H1 (cell line): ENCODE data around the gene ATOH1. TPM values are rescaled to one million over a fixed set of nuclear protein-coding genes. Genes with fewer than 3 reads are reported as not detected.

Experiments used
- CTCF ChIA-PET: fragments of 300-600 bp; sonication (Branson Sonifier 250); formaldehyde crosslinking; loops from one replicate; lab custom pipeline; 2021; ENCODE audit not compliant: partially characterized antibody; lab: Charles Lee
- POLR2A ChIA-PET: fragments of 300-600 bp; sonication (Branson Sonifier 250); formaldehyde crosslinking; loops from one replicate; lab custom pipeline; 2021; ENCODE audit warnings: inconsistent platforms; ENCODE audit not compliant: partially characterized antibody; lab: Charles Lee
- DNase-seq, 2 experiments: peaks; one replicate each; pipeline versions ENCODE4 v3.0.0 to v3.0.0-alpha.2; 2010 to 2022; ENCODE audit warnings: low spot score in 2 of 2, low read depth in 1 of 2, mixed read lengths in 1 of 2
- FAIRE-seq: peaks from 2 replicates; lab custom pipeline; 2011; peaks lifted over from hg19 to GRCh38; lab: Jason Lieb, UNC
- H2AFZ ChIP-seq: 2 replicates; pipeline ENCODE4 v1.8.1; 2012; ENCODE audit warnings: low read length, inconsistent platforms
- H2AK5ac ChIP-seq: 2 replicates; pipeline ENCODE4 v1.6.1; 2013; ENCODE audit warnings: low read depth, low read length
- H2BK120ac ChIP-seq: replicated peaks from 2 replicates; pipeline ENCODE3; 2013; ENCODE audit warnings: low read depth, low read length, inconsistent platforms
- H2BK12ac ChIP-seq: 2 replicates; pipeline ENCODE4 v1.6.1; 2013; ENCODE audit warnings: low read depth, low read length
- H2BK15ac ChIP-seq: 2 replicates; pipeline ENCODE4 v1.6.1; 2013; ENCODE audit warnings: low read length
- H2BK20ac ChIP-seq: 2 replicates; pipeline ENCODE4 v1.6.1; 2013; ENCODE audit warnings: low read length
- H2BK5ac ChIP-seq: 2 replicates; pipeline ENCODE4 v1.6.1; 2013; ENCODE audit warnings: low read depth, low read length
- H3K14ac ChIP-seq: 2 replicates; pipeline ENCODE4 v1.6.1; 2013; ENCODE audit warnings: inconsistent platforms; ENCODE audit not compliant: insufficient read length
- H3K18ac ChIP-seq: 2 replicates; pipeline ENCODE4 v1.6.1; 2013; ENCODE audit warnings: low read length; ENCODE audit errors: extremely low read depth
- H3K23ac ChIP-seq: 2 replicates; pipeline ENCODE4 v1.6.1; 2013; ENCODE audit warnings: inconsistent platforms; ENCODE audit not compliant: insufficient read length
- H3K23me2 ChIP-seq: 2 replicates; pipeline ENCODE4 v1.6.1; 2013; ENCODE audit warnings: low read depth, low read length
- H3K27ac ChIP-seq: 2 replicates; pipeline ENCODE4 v1.6.1; 2011; ENCODE audit warnings: low read depth, low read length, inconsistent platforms
- H3K27me3 ChIP-seq, 4 experiments: replicated peaks in 1 of 4; 1 replicate in 1 of 4; 2 replicates in 3 of 4; pipeline versions ENCODE4 v1.6.1 to v1.8.1; 2011 to 2013; ENCODE audit warnings: low read length in 3 of 4, mild to moderate bottlenecking in 3 of 4, inconsistent platforms in 2 of 4, mixed read lengths in 2 of 4, moderate library complexity in 1 of 4; ENCODE audit not compliant: control insufficient read depth in 3 of 4, insufficient read depth in 3 of 4; ENCODE audit errors: extremely low read depth in 1 of 4
- H3K36me3 ChIP-seq, 4 experiments: 2 replicates each; pipeline versions ENCODE4 v1.6.1 to v1.8.1; 2011 to 2013; ENCODE audit warnings: mild to moderate bottlenecking in 4 of 4, low read length in 3 of 4, moderate library complexity in 2 of 4, control low read depth in 1 of 4, inconsistent platforms in 1 of 4; ENCODE audit not compliant: insufficient read depth in 4 of 4, control insufficient read depth in 2 of 4
- H3K4ac ChIP-seq: replicated peaks from 2 replicates; pipeline ENCODE3; 2013; ENCODE audit warnings: low read length, low read depth, mixed read lengths, inconsistent platforms; ENCODE audit not compliant: insufficient read length
- H3K4me1 ChIP-seq, 4 experiments: replicated peaks in 1 of 4; 1 replicate in 1 of 4; 2 replicates in 3 of 4; pipeline versions ENCODE4 v1.6.1 to v1.8.1; 2011 to 2013; ENCODE audit warnings: low read length in 3 of 4, inconsistent platforms in 2 of 4, mixed read lengths in 1 of 4; ENCODE audit not compliant: insufficient read depth in 4 of 4, control insufficient read depth in 3 of 4
- H3K4me2 ChIP-seq, 2 experiments: 2 replicates each; pipeline versions ENCODE4 v1.6.1 to v1.8.1; 2011 to 2013; ENCODE audit warnings: low read depth in 2 of 2, low read length in 2 of 2, control low read depth in 1 of 2, inconsistent platforms in 1 of 2, mild to moderate bottlenecking in 1 of 2; ENCODE audit not compliant: insufficient read depth in 1 of 2
- H3K4me3 ChIP-seq, 4 experiments: fragments of 200-600, 300-600 bp in 1 of 4; sonication (generic), shearing (Covaris generic), sonication (Bioruptor Twin) in 1 of 4; 2 replicates each; pipeline versions ENCODE4 v1.5.1 to v1.8.1; 2011 to 2016; ENCODE audit warnings: low read length in 4 of 4, low read depth in 3 of 4, control low read depth in 2 of 4, inconsistent platforms in 2 of 4, mild to moderate bottlenecking in 2 of 4, mixed read lengths in 1 of 4, moderate library complexity in 1 of 4; ENCODE audit not compliant: insufficient read depth in 2 of 4; ENCODE audit errors: extremely low read depth in 1 of 4
- H3K56ac ChIP-seq: replicated peaks from 2 replicates; pipeline ENCODE3; 2013; ENCODE audit warnings: low read depth, mild to moderate bottlenecking, mixed read lengths, low read length, inconsistent platforms; ENCODE audit not compliant: insufficient read length
- H3K79me1 ChIP-seq: 2 replicates; pipeline ENCODE4 v1.6.1; 2013; ENCODE audit warnings: low read depth, low read length, control low read depth
- H3K79me2 ChIP-seq, 2 experiments: 2 replicates each; pipeline versions ENCODE4 v1.6.1 to v1.8.1; 2012 to 2013; ENCODE audit warnings: low read length in 2 of 2, mild to moderate bottlenecking in 2 of 2, inconsistent platforms in 1 of 2; ENCODE audit not compliant: insufficient read depth in 2 of 2, control insufficient read depth in 1 of 2
- H3K9ac ChIP-seq, 4 experiments: replicated peaks in 1 of 4; 1 replicate in 1 of 4; 2 replicates in 3 of 4; pipeline versions ENCODE4 v1.6.1 to v1.8.1; 2011 to 2013; ENCODE audit warnings: low read depth in 3 of 4, low read length in 3 of 4, control low read depth in 2 of 4, mild to moderate bottlenecking in 2 of 4, moderate library complexity in 2 of 4, inconsistent platforms in 1 of 4; ENCODE audit errors: extremely low read depth in 1 of 4
- H3K9me3 ChIP-seq, 2 experiments: 2 replicates each; pipeline versions ENCODE4 v1.6.1 to v1.8.1; 2012 to 2013; ENCODE audit warnings: mild to moderate bottlenecking in 2 of 2, moderate library complexity in 2 of 2, control low read depth in 1 of 2, inconsistent platforms in 1 of 2, low read depth in 1 of 2, low read length in 1 of 2, mixed read lengths in 1 of 2; ENCODE audit not compliant: insufficient read depth in 2 of 2
- H4K20me1 ChIP-seq, 2 experiments: replicated peaks in 1 of 2; 2 replicates each; pipeline versions ENCODE3 to v1.8.1; 2011 to 2013; ENCODE audit warnings: inconsistent platforms in 2 of 2, low read length in 2 of 2, mild to moderate bottlenecking in 1 of 2; ENCODE audit not compliant: insufficient read depth in 2 of 2, control insufficient read depth in 1 of 2
- H4K5ac ChIP-seq: 2 replicates; pipeline ENCODE4 v1.6.1; 2013; ENCODE audit warnings: low read length, low read depth, mixed read lengths, inconsistent platforms; ENCODE audit not compliant: insufficient read length
- H4K8ac ChIP-seq: 2 replicates; pipeline ENCODE4 v1.8.0; 2013; ENCODE audit warnings: mild to moderate bottlenecking, moderate library complexity, low read length, inconsistent platforms; ENCODE audit not compliant: insufficient read depth; ENCODE audit errors: extremely low read depth
- H4K91ac ChIP-seq: replicated peaks from 2 replicates; pipeline ENCODE3; 2013; ENCODE audit warnings: low read length, mixed read lengths, inconsistent platforms; ENCODE audit not compliant: insufficient read length
- BACH1 ChIP-seq: IDR thresholded peaks from 2 replicates; pipeline ENCODE4 v1.6.1; 2012; ENCODE audit warnings: low read length, improper control_type of control experiment
- KDM5A ChIP-seq: fragments of 200-600 bp; IDR thresholded peaks from 2 replicates; pipeline ENCODE4 v1.7.1; 2012; ENCODE audit warnings: mild to moderate bottlenecking, low read length, inconsistent platforms, mixed read lengths
- SIN3A ChIP-seq, 2 experiments: IDR thresholded peaks in 1 of 2; conservative IDR thresholded peaks in 1 of 2; 2 replicates each; pipeline ENCODE4 v1.6.1; 2011 to 2012; ENCODE audit warnings: low read length in 2 of 2, improper control_type of control experiment in 1 of 2, low read depth in 1 of 2, mild to moderate bottlenecking in 1 of 2
- WGBS, 2 experiments: shearing (Covaris generic) in 1 of 2; methylation state at CpG; one replicate each; pipeline versions ENCODE4 v1.1.6 to v1.1.7; 2013 to 2015; ENCODE audit warnings: low lambda C conversion rate in 2 of 2, mixed read lengths in 2 of 2, inconsistent platforms in 1 of 2, low coverage in 1 of 2, missing lambda C conversion rate in 1 of 2; ENCODE audit not compliant: insufficient replicate concordance in 2 of 2, insufficient coverage in 1 of 2, insufficient read length in 1 of 2; ENCODE audit errors: extremely low coverage in 1 of 2, missing lambda C conversion rate in 1 of 2; 5-methylcytosine and 5-hydroxymethylcytosine counted together
- polyA plus RNA-seq, 7 experiments: library from polyadenylated mRNA; depleted of rRNA in 3 of 7; stranded (reverse) in 5 of 7; unstranded in 2 of 7; fragments of >200 nt in 5 of 7; fragments of 200-250 nt in 2 of 7; gene quantifications; 1 replicate in 5 of 7; 2 replicates in 1 of 7; 4 replicates in 1 of 7; pipeline versions ENCODE4 v1.2.1 to v1.2.3, GENCODE V29; 2011 to 2013; ENCODE audit warnings: missing spikeins in 2 of 7, mixed read lengths in 2 of 7
- total RNA-seq: library from RNA; stranded (reverse); fragmentation: NEBNext Ultra II Directional; extraction: Animal tissue kit (Norgen Biotek cat#: 25700); gene quantifications from 2 replicates; pipeline ENCODE4 v1.2.1, GENCODE V29; 2021

ATOH1 gene
- total and polyA plus RNA-seq, 2 of the 8 experiments (the other 6 are each of a cell fraction or from before 2014, with no cell fraction given): 0.12 to 0.76 TPM

GRCh38 chr4:93802045-93802444 is 26.5 kb upstream of the ATOH1 start:
- no peaks in the 10 kb centered on the region for H3K27me3 ChIP-seq
- H2BK120ac ChIP-seq: no peak overlapping the region
- no peaks in the 10 kb centered on the region for H3K79me2 ChIP-seq
- no peak overlapping the region for H3K23ac ChIP-seq
- FAIRE-seq: no peak
- no peak overlapping the region for H3K9ac ChIP-seq
- no peak overlapping the region for H4K91ac ChIP-seq
- TF ChIP-seq BACH1: no peak
- no peak for TF ChIP-seq SIN3A (conservative IDR thresholded peaks at IDR 0.05 in 1 of 2, IDR thresholded peaks at IDR 0.05 in 1 of 2; ENCODE audit: low read depth in 1 of 2, low read length in 2 of 2)
- no peak for TF ChIP-seq KDM5A
- no peak overlapping the region for H2AFZ ChIP-seq
- no peaks in the 10 kb centered on the region for H3K9me3 ChIP-seq
- no peak overlapping the region for H2AK5ac ChIP-seq
- no peak overlapping the region for H3K4ac ChIP-seq
- no peak overlapping the region for H4K8ac ChIP-seq
- no peaks in the 10 kb centered on the region for H3K79me1 ChIP-seq
- H3K4me3 ChIP-seq: no peak overlapping the region
- H3K27ac ChIP-seq: no peak overlapping the region
- ChIA-PET POLR2A (no interaction called here), CTCF (no interaction called here)
- H2BK15ac ChIP-seq: no peak overlapping the region
- H3K23me2 ChIP-seq: no peaks in the 10 kb centered on the region
- no peak overlapping the region for H2BK20ac ChIP-seq
- no peaks in the 10 kb centered on the region for H3K36me3 ChIP-seq
- no peak overlapping the region for H3K14ac ChIP-seq
- H2BK12ac ChIP-seq: no peak overlapping the region
- H3K56ac ChIP-seq: no peak overlapping the region
- no peak overlapping the region for H4K5ac ChIP-seq
- 90% methylated on average over 4 of the region's 4 CpGs; no CpG with 5 or more reads in 1 of the 2 experiments for WGBS, 2 experiments
- H2BK5ac ChIP-seq: no peak overlapping the region
- H3K4me1 ChIP-seq: peaks cover 0 to 3% (median 0%) of the 10 kb centered on the region in 4 experiments; a peak in 1 of 7 replicates
- no peaks in the 10 kb centered on the region for H4K20me1 ChIP-seq
- no peak for DNase-seq
- H3K4me2 ChIP-seq: no peak overlapping the region
- no peak overlapping the region for H3K18ac ChIP-seq
